AG08396 (cell line): ENCODE measurements around the gene ACVRL1.

Source experiments
- DNase-seq: peaks from one replicate; pipeline ENCODE4 v3.0.0; 2012; ENCODE audit warnings: low spot score, mixed read lengths

The ACVRL1 gene

DNA sequence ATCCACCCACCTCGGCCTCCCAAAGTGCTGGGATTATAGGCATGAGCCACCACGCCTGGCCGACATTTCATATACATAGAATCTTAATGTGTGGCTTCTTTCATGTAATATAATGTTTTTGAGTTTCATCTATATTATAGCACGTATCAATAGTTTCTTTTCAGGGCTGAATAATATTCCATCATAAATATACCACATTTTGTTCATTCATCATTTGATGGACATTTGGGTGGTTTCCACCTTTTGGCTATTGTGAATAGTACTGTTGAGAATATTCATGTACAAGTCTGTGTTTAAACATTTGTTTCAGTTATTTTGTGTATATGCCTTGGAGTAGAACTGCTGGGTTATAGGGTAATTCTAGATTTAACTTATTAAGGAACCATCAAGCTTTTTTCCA is 56.2 kb downstream of the ACVRL1 start:
- no peak for DNase-seq

- DNase-seq: no peak
Measured at GRCh38 chr12:51969643-51970042, 62.3 kb downstream of the ACVRL1 start.

GRCh38 chr12:51970904-51971646 is 63.8 kb downstream of the ACVRL1 start:
- peak; percentile 35 for DNase-seq

- DNase-seq: no peak
Measured at GRCh38 chr12:51971679-51972421, 64.5 kb downstream of the ACVRL1 start.

GRCh38 chr12:51972422-51972812 is 65.1 kb downstream of the ACVRL1 start:
- no peak for DNase-seq

DNA sequence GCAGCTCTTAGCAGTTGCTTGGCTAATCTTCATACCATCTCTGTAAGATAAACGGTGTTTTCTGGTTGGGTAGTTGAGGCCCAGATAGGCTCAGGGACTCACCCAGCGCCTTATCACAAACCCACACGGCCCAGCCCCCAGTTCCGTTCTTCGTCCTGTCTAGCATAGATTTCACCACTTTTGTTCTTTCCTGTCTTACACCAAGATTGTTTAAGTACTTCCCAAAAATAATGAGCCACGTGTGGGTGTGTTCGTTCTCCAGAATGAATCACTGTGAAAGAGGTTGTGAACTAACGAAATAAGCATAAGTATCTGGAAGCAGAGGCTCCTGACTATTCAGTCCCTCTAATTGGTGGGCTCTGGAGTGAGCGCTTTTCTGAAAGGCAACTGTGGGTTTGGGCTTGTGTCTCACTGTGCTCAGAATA is 65.6 kb downstream of the ACVRL1 start:
- no peak for DNase-seq
